ENCODE measurements around the gene RSPH9. TPM values are rescaled to one million over a fixed set of nuclear protein-coding genes. Genes with fewer than 3 reads are reported as not detected.

The RSPH9 gene
- polyA plus RNA-seq, 2 donors, result 0.14 to 0.16 TPM

DNA sequence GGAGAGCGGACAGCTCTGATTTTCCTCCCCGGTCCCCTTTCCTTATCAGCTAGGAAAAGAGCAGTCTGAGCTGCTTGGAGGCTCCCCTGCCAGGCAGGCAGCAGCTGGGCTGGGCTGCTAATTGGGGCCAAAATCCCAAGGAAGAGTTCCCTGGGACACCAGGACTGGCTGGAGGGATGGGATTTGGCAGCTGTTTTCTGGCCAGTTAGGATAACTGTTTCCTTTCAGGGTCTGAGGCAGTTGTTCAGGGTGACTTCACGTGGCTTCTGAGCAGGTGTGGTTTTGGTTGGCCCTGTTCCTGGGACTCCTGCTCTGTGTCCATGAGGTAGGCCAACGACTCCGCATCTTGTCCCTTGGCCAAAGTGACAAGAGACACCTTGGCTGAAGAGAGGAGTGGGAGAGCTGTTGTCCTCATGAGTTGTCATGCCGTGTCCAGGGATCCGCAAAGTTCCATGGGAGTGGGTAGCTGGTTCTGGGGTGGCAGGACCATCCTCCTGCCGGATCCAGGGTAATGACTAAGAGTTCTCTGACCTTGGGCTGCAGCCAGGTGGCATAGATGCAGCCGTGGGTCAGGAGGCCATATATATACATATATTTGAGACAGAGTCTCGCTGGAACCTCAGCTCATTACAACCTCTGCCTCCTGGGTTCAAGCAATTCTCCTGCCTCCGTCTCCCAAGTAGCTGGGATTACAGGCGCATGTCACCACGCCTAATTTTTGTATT lies 21.5 kb downstream of the RSPH9 start:
- no peaks in the 10 kb centered on the region for H3K27me3 ChIP-seq (ENCODE audit: control insufficient read depth in 1 of 2, insufficient read depth in 2 of 2, low read length in 2 of 2)
- H3K36me3 ChIP-seq (ENCODE audit: control insufficient read depth in 2 of 2, insufficient read depth in 2 of 2, low read length in 1 of 2), result peaks cover 3 to 5% of the 10 kb centered on the region in 2 donors
- H3K4me1 ChIP-seq (ENCODE audit: control insufficient read depth in 2 of 2, insufficient read depth in 2 of 2, low read length in 1 of 2), result peaks cover 15 to 28% of the 10 kb centered on the region in 2 donors
- H3K4me3 ChIP-seq (ENCODE audit: low read depth in 1 of 2, low read length in 2 of 2), result no peak overlapping the region
- WGBS, 2 donors, result 59 to 62% methylated on average over 13 of the region's 13 CpGs
- H3K27ac ChIP-seq (ENCODE audit: low read depth in 2 of 2, low read length in 1 of 2), result no peak overlapping the region
- H3K9me3 ChIP-seq (ENCODE audit: control insufficient read depth in 2 of 2, insufficient read depth in 1 of 2, low read depth in 1 of 2, low read length in 1 of 2), result no peaks in the 10 kb centered on the region

DNA sequence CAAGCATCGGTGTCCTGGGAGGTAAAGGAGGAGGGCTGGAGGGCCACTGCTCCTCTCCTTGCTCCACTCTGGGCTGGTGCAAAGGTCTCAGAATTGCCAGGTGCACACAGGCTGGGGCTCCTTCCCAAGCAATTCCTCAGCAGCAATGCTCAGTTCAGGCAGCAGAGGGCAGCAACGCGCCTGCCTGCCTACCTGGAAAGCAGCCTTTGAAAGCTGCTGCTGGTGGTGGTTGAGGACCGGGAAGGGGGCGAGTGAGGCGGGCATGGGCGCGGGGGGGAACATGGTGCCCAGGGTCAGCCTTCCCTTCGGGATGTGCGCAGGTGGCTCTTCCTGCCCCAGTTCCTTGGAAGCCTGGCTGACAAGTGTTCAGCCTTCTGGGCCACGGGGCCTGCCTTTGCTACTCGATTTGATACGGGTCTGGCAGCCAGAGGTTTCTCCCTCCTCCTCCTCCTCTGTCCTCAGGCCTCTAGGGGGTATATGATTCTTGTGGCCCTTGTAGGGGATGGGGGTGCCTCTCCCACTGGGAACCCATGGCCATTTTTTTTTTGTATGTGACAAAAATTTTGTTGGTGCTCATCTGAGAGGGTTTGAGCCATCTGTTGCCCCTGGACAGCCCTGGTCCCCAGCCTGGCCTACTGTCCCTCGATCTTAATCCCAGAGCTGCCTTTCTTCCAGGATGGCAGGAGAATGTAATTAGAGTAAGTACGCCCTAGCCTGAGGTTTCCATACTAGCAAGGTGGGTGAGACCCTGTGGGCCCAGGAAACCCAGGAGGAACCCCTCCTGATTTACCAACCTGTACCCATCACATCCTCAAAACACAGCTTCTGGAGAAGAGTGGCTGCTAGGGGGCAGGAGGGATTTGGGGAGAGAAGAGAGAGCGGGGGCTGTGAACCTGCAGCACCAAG lies 22.7 kb downstream of the RSPH9 start:
- Histone ChIP-seq H3K4me1 (ENCODE audit: control insufficient read depth in 2 of 2, insufficient read depth in 2 of 2, low read length in 1 of 2) (peaks cover 15 to 28% of the 10 kb centered on the region in 2 donors), H3K9me3 (ENCODE audit: control insufficient read depth in 2 of 2, insufficient read depth in 1 of 2, low read depth in 1 of 2, low read length in 1 of 2) (no peaks in the 10 kb centered on the region), H3K4me3 (ENCODE audit: low read depth in 1 of 2, low read length in 2 of 2) (no peak overlapping the region), H3K27me3 (ENCODE audit: control insufficient read depth in 1 of 2, insufficient read depth in 2 of 2, low read length in 2 of 2) (no peaks in the 10 kb centered on the region), H3K27ac (ENCODE audit: low read depth in 2 of 2, low read length in 1 of 2) (peak overlapping the region; percentile 50 to 92), H3K36me3 (ENCODE audit: control insufficient read depth in 2 of 2, insufficient read depth in 2 of 2, low read length in 1 of 2) (peaks cover 6% of the 10 kb centered on the region in 2 donors)
- WGBS, 2 donors, result 11 to 12% methylated on average over 16 of the region's 16 CpGs

DNA sequence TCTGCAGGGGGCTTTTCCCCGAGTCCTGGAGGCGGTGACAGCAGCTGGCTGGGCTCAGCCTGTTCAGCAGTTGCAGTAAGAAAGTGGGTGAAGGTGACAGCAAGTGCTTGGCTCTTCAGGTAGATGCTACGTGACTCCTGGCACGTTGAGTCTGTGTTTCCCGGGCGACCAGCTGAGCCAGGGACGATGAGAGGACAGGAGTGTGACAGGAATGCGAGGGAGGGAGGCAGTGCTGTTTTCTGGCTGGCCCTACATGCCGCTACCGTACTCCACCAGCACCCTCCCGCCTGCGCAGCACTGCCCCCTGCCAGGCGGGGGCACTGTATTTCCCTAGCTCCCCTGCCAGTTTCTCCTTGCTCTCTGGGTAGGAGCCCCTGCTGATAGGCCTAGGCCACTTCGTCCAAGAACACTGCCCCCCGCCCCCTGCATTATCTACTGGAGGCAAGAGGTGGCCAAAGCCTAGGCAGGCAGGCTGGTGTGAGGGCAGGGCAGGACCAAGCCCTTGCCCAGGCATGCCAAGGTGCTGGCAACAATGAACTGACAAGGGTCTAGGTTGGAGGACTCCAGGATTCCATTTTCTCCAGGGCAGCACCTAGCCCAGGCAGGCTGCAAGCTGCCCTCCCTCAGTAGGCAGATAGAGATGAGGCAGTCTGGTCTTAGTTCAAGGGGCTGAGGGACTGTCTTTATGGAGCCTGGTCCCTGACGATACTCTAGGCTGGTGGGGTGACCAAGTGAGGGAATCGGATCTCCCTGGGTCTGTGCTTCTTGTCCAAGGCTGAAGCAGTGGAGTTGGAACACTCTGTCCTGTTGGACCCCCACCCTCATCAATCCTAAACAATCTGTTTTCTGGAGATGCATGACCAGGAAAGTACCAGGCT lies 23.6 kb downstream of the RSPH9 start:
- peak overlapping the region; percentile 77 to 92 for H3K27ac ChIP-seq (ENCODE audit: low read depth in 2 of 2, low read length in 1 of 2)
- H3K9me3 ChIP-seq (ENCODE audit: control insufficient read depth in 2 of 2, insufficient read depth in 1 of 2, low read depth in 1 of 2, low read length in 1 of 2), result no peaks in the 10 kb centered on the region
- 26 to 28% methylated on average over 17 of the region's 17 CpGs for WGBS, 2 donors
- H3K27me3 ChIP-seq (ENCODE audit: control insufficient read depth in 1 of 2, insufficient read depth in 2 of 2, low read length in 2 of 2), result no peaks in the 10 kb centered on the region
- H3K36me3 ChIP-seq (ENCODE audit: control insufficient read depth in 2 of 2, insufficient read depth in 2 of 2, low read length in 1 of 2), result peaks cover 6 to 8% of the 10 kb centered on the region in 2 donors
- H3K4me1 ChIP-seq (ENCODE audit: control insufficient read depth in 2 of 2, insufficient read depth in 2 of 2, low read length in 1 of 2), result peaks cover 15 to 28% of the 10 kb centered on the region in 2 donors
- H3K4me3 ChIP-seq (ENCODE audit: low read depth in 1 of 2, low read length in 2 of 2), result no peak overlapping the region

DNA sequence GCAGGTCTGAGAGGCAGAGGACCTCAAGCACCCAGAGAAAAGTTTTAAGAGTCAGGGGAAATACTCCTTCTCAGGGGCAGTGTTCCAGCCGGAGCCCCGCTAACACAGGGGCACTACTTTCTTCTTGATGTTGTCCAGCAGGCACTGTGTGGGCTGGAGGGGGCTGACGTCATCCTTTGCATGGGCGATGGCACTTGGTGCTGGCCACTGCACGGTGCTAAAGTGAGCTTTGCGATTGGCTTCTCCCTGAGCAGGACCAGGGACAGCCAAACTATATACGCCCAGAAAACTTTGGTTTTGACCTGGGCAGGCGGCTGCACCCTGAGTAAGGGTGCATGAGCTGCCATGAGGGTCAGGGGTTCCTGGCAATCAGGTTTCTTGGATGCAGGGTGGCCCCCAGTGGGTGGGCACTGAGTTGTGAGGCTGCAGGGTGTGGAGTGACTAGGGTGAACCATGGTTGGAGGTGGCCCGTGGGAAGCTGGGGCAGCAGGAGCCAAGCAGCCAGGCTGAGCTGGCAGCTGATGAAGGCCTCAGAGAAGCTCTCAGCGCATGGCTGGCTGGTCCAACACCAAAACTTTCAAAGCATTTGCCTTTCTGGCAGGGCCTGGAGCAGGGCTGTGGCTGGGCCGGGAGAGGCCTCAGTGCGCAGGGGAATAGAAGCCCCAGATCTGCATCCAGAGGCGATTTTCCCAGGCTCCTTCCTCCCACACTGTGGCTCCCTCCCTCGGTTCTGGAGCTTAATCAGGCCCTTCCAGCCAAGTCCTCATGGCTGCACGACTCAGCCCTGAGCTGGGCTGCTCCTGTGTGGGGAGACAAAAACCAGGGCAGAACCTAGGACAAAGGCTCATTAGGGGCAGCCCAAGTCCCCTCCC lies 24.4 kb downstream of the RSPH9 start:
- Histone ChIP-seq H3K4me1 (ENCODE audit: control insufficient read depth in 2 of 2, insufficient read depth in 2 of 2, low read length in 1 of 2) (peaks cover 15 to 28% of the 10 kb centered on the region in 2 donors), H3K4me3 (ENCODE audit: low read depth in 1 of 2, low read length in 2 of 2) (no peak overlapping the region), H3K36me3 (ENCODE audit: control insufficient read depth in 2 of 2, insufficient read depth in 2 of 2, low read length in 1 of 2) (peaks cover 11 to 16% of the 10 kb centered on the region in 2 donors), H3K9me3 (ENCODE audit: control insufficient read depth in 2 of 2, insufficient read depth in 1 of 2, low read depth in 1 of 2, low read length in 1 of 2) (no peaks in the 10 kb centered on the region), H3K27me3 (ENCODE audit: control insufficient read depth in 1 of 2, insufficient read depth in 2 of 2, low read length in 2 of 2) (no peaks in the 10 kb centered on the region), H3K27ac (ENCODE audit: low read depth in 2 of 2, low read length in 1 of 2) (peak overlapping the region; percentile 77 to 92)
- 47 to 53% methylated on average over 15 of the region's 15 CpGs for WGBS, 2 donors

DNA sequence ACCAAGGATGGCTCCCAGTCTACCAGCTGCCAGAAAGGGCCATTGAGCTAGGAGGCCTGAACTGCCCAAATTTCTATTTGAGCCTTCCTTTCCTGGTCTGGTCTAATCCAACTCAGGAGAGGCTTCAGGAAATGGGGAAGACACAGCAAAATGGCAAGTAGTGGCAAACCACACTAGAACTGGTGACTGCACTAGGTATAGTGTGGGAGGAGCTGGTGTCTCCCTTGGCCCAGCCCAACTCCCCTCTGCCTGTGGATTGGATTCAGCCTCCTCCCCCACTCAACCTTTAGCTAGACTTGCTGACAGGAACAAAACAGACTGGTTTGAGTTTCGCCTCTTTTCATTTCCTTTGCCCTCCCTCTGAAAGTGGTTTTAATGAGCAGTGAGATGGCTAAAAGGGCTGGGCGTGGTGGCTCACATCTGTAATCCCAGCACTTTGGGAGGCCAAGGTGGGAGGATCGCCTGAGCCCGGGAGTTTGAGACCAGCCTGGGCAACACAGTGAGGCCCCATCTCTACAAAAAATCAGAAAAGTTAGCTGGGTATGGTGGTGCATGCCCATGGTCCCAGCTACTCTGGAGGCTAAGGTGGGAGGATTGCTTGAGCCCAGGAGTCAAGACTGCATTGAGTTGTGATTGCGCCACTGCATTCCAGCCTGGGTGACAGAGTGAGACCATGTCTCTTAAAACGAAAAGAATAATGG lies 25.2 kb downstream of the RSPH9 start:
- H3K4me3 ChIP-seq (ENCODE audit: low read depth in 1 of 2, low read length in 2 of 2), result no peak overlapping the region
- H3K27ac ChIP-seq (ENCODE audit: low read depth in 2 of 2, low read length in 1 of 2), result peak overlapping the region; percentile 77 to 92
- H3K36me3 ChIP-seq (ENCODE audit: control insufficient read depth in 2 of 2, insufficient read depth in 2 of 2, low read length in 1 of 2), result peaks cover 13 to 23% of the 10 kb centered on the region in 2 donors
- WGBS, 2 donors, result 69 to 78% methylated on average over 6 of the region's 6 CpGs
- H3K27me3 ChIP-seq (ENCODE audit: control insufficient read depth in 1 of 2, insufficient read depth in 2 of 2, low read length in 2 of 2), result no peaks in the 10 kb centered on the region
- no peaks in the 10 kb centered on the region for H3K9me3 ChIP-seq (ENCODE audit: control insufficient read depth in 2 of 2, insufficient read depth in 1 of 2, low read depth in 1 of 2, low read length in 1 of 2)
- peaks cover 15 to 28% of the 10 kb centered on the region in 2 donors for H3K4me1 ChIP-seq (ENCODE audit: control insufficient read depth in 2 of 2, insufficient read depth in 2 of 2, low read length in 1 of 2)

DNA sequence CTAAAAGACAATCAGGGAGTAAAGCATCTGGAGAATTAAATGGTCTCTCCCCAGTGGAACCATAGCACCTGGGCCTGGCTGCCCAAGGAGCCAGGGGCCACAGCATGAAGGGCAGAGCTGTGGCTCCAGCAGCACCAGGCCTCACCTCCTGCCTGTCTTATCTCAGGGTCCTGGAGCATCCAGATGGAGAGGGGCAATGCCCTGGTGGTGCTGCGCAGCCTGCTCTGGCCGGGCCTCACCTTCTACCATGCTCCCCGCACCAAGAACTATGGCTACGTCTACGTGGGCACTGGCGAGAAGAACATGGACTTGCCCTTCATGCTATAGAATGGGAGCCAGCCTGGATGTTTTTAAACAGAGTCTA lies 25.8 kb downstream of the RSPH9 start:
- H3K36me3 ChIP-seq (ENCODE audit: control insufficient read depth in 2 of 2, insufficient read depth in 2 of 2, low read length in 1 of 2), result peaks cover 15 to 29% of the 10 kb centered on the region in 2 donors
- WGBS, 2 donors, result 93 to 98% methylated on average over 6 of the region's 6 CpGs
- no peak overlapping the region for H3K4me3 ChIP-seq (ENCODE audit: low read depth in 1 of 2, low read length in 2 of 2)
- H3K27me3 ChIP-seq (ENCODE audit: control insufficient read depth in 1 of 2, insufficient read depth in 2 of 2, low read length in 2 of 2), result no peaks in the 10 kb centered on the region
- H3K27ac ChIP-seq (ENCODE audit: low read depth in 2 of 2, low read length in 1 of 2), result peak overlapping the region in 1 of 2 donors; percentile 62
- peaks cover 15 to 28% of the 10 kb centered on the region in 2 donors for H3K4me1 ChIP-seq (ENCODE audit: control insufficient read depth in 2 of 2, insufficient read depth in 2 of 2, low read length in 1 of 2)
- H3K9me3 ChIP-seq (ENCODE audit: control insufficient read depth in 2 of 2, insufficient read depth in 1 of 2, low read depth in 1 of 2, low read length in 1 of 2), result no peaks in the 10 kb centered on the region

DNA sequence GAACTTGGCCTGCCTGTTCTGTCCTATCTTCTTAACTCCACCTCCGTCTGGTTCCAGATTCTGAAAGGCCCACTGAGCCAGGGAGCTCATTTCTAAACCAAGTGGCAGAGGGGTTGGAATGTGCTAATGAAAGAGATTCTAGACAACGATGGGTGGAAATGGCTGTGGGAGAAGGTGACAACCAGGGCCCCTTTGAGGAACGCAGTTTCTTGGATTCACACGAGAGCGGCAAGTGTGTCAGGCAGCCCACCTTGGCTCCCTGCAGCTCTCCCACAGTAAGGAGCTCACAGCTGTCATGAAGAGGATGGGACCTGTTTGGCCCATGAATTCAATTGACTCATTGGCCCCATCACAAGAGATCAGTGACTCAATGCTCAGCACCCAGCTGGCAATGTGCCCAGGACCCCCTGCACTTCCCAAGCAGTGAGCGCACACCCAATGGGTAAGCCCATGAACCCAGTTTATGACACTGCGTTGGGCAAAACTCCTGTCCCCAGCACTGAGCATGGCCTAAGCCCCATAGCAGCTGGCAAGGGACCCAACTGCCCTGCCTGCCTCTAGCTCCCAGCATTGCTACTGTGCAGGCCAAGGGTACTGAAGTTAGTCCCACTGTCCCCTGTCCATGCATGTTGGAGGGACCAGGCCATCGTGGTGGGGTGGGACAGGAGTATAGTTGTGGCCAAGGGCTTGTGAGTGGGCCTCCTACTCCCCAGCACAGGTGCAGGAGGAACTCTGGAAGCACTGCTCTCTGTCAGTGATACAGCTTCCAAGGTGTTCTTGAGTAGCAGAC lies 26.4 kb downstream of the RSPH9 start:
- H3K27me3 ChIP-seq (ENCODE audit: control insufficient read depth in 1 of 2, insufficient read depth in 2 of 2, low read length in 2 of 2), result no peaks in the 10 kb centered on the region
- peaks cover 15 to 29% of the 10 kb centered on the region in 2 donors for H3K36me3 ChIP-seq (ENCODE audit: control insufficient read depth in 2 of 2, insufficient read depth in 2 of 2, low read length in 1 of 2)
- no peak overlapping the region for H3K4me3 ChIP-seq (ENCODE audit: low read depth in 1 of 2, low read length in 2 of 2)
- H3K9me3 ChIP-seq (ENCODE audit: control insufficient read depth in 2 of 2, insufficient read depth in 1 of 2, low read depth in 1 of 2, low read length in 1 of 2), result no peaks in the 10 kb centered on the region
- 92 to 95% methylated on average over 8 of the region's 8 CpGs for WGBS, 2 donors
- peaks cover 15 to 28% of the 10 kb centered on the region in 2 donors for H3K4me1 ChIP-seq (ENCODE audit: control insufficient read depth in 2 of 2, insufficient read depth in 2 of 2, low read length in 1 of 2)
- peak overlapping the region in 1 of 2 donors; percentile 26 for H3K27ac ChIP-seq (ENCODE audit: low read depth in 2 of 2, low read length in 1 of 2)
